ENCODE data around the gene RABGAP1L. TPM values are rescaled to one million over a fixed set of nuclear protein-coding genes. Genes with fewer than 3 reads are reported as not detected.

Gene RABGAP1L
- polyA plus RNA-seq, 1 donor from 2014 or later, result 88.6 TPM

- H3K36me3 Mint-ChIP-seq, result peaks cover 3% of the 10 kb centered on the region
- peak overlapping the region; percentile 19 to 87 (median 24) for H3K27ac Mint-ChIP-seq
- H3K27me3 Mint-ChIP-seq, result no peaks in the 10 kb centered on the region
- H3K9me3 Mint-ChIP-seq, result no peaks in the 10 kb centered on the region
- peak overlapping the region; percentile 13 to 74 (median 44) for H3K4me3 Mint-ChIP-seq
- H3K4me1 Mint-ChIP-seq, result peaks cover 42 to 48% (median 47%) of the 10 kb centered on the region in 3 donors
Measured at GRCh38 chr1:174964261-174964971, 805.1 kb downstream of the RABGAP1L start.

GRCh38 chr1:174964972-174965361 lies 805.6 kb downstream of the RABGAP1L start:
- peak overlapping the region; percentile 19 to 87 (median 24) for H3K27ac Mint-ChIP-seq
- H3K4me3 Mint-ChIP-seq, result peak overlapping the region; percentile 13 to 74 (median 44)
- H3K36me3 Mint-ChIP-seq, result peaks cover 3% of the 10 kb centered on the region
- no peaks in the 10 kb centered on the region for H3K27me3 Mint-ChIP-seq
- no peaks in the 10 kb centered on the region for H3K9me3 Mint-ChIP-seq
- H3K4me1 Mint-ChIP-seq, result peaks cover 46 to 53% (median 51%) of the 10 kb centered on the region in 3 donors

GRCh38 chr1:174965362-174966007 lies 806.2 kb downstream of the RABGAP1L start:
- peaks cover 46 to 54% (median 53%) of the 10 kb centered on the region in 3 donors for H3K4me1 Mint-ChIP-seq
- peak overlapping the region; percentile 13 to 74 (median 44) for H3K4me3 Mint-ChIP-seq
- no peaks in the 10 kb centered on the region for H3K27me3 Mint-ChIP-seq
- peaks cover 3% of the 10 kb centered on the region for H3K36me3 Mint-ChIP-seq
- H3K27ac Mint-ChIP-seq, result peak overlapping the region; percentile 19 to 87 (median 24)
- no peaks in the 10 kb centered on the region for H3K9me3 Mint-ChIP-seq

- Mint-ChIP-seq H3K9me3 (no peaks in the 10 kb centered on the region), H3K4me3 (peak overlapping the region; percentile 13 to 58 (median 34)), H3K27ac (peak overlapping the region; percentile 19 to 87 (median 82)), H3K27me3 (no peaks in the 10 kb centered on the region), H3K4me1 (peaks cover 46 to 54% (median 53%) of the 10 kb centered on the region in 3 donors), H3K36me3 (peaks cover 3% of the 10 kb centered on the region)
Measured at GRCh38 chr1:174966008-174966572, 806.8 kb downstream of the RABGAP1L start.

GRCh38 chr1:174967845-174968705 lies 808.8 kb downstream of the RABGAP1L start:
- Mint-ChIP-seq H3K4me3 (peak overlapping the region; percentile 53 to 86 (median 69)), H3K36me3 (peaks cover 5% of the 10 kb centered on the region), H3K27me3 (no peaks in the 10 kb centered on the region), H3K27ac (peak overlapping the region; percentile 76 to 96 (median 94)), H3K9me3 (no peaks in the 10 kb centered on the region), H3K4me1 (peaks cover 53 to 66% (median 62%) of the 10 kb centered on the region in 3 donors)

GRCh38 chr1:174968750-174969244 lies 809.5 kb downstream of the RABGAP1L start:
- Mint-ChIP-seq H3K36me3 (peaks cover 5% of the 10 kb centered on the region), H3K9me3 (no peaks in the 10 kb centered on the region), H3K4me1 (peaks cover 47 to 59% (median 55%) of the 10 kb centered on the region in 3 donors), H3K4me3 (peak overlapping the region; percentile 48 to 86 (median 69)), H3K27ac (peak overlapping the region; percentile 76 to 96 (median 94)), H3K27me3 (no peaks in the 10 kb centered on the region)

GRCh38 chr1:174969977-174970376 lies 810.7 kb downstream of the RABGAP1L start:
- Mint-ChIP-seq H3K27ac (peak overlapping the region in 2 of 3 donors; percentile 61 to 64), H3K36me3 (peaks cover 11% of the 10 kb centered on the region), H3K9me3 (no peaks in the 10 kb centered on the region), H3K27me3 (no peaks in the 10 kb centered on the region), H3K4me3 (peak overlapping the region in 1 of 4 donors; percentile 76), H3K4me1 (peaks cover 40 to 51% (median 44%) of the 10 kb centered on the region in 3 donors)

GRCh38 chr1:174971466-174971865 lies 812.1 kb downstream of the RABGAP1L start:
- peaks cover 15% of the 10 kb centered on the region for H3K36me3 Mint-ChIP-seq
- peak overlapping the region in 2 of 4 donors; percentile 66 to 79 for H3K4me3 Mint-ChIP-seq
- no peaks in the 10 kb centered on the region for H3K9me3 Mint-ChIP-seq

GRCh38 chr1:174971902-174972301 lies 812.6 kb downstream of the RABGAP1L start:
- peak overlapping the region in 2 of 3 donors; percentile 31 to 90 for H3K27ac Mint-ChIP-seq
- H3K9me3 Mint-ChIP-seq, result no peaks in the 10 kb centered on the region
- no peaks in the 10 kb centered on the region for H3K27me3 Mint-ChIP-seq
- H3K36me3 Mint-ChIP-seq, result peaks cover 15% of the 10 kb centered on the region
- peaks cover 27 to 36% (median 31%) of the 10 kb centered on the region in 3 donors for H3K4me1 Mint-ChIP-seq
- H3K4me3 Mint-ChIP-seq, result peak overlapping the region in 2 of 4 donors; percentile 4 to 66

More at GRCh38 chr1:174971466-174971865, 812.1 kb downstream of the RABGAP1L start:
- Mint-ChIP-seq H3K27ac (peak overlapping the region; percentile 76 to 90 (median 77)), H3K27me3 (no peaks in the 10 kb centered on the region), H3K4me1 (peaks cover 29 to 38% (median 33%) of the 10 kb centered on the region in 3 donors)

GRCh38 chr1:174974711-174975119 lies 815.4 kb downstream of the RABGAP1L start:
- Mint-ChIP-seq H3K4me3 (no peak overlapping the region), H3K4me1 (peaks cover 12 to 22% (median 13%) of the 10 kb centered on the region in 3 donors), H3K9me3 (no peaks in the 10 kb centered on the region), H3K27me3 (no peaks in the 10 kb centered on the region), H3K36me3 (peaks cover 12% of the 10 kb centered on the region), H3K27ac (peak overlapping the region; percentile 25 to 82 (median 47))

GRCh38 chr1:174975764-174976163 lies 816.4 kb downstream of the RABGAP1L start:
- peak overlapping the region in 1 of 3 donors; percentile 65 for H3K27ac Mint-ChIP-seq

GRCh38 chr1:174976436-174977108 lies 817.3 kb downstream of the RABGAP1L start:
- Mint-ChIP-seq H3K9me3 (no peaks in the 10 kb centered on the region), H3K27me3 (no peaks in the 10 kb centered on the region), H3K36me3 (peaks cover 12% of the 10 kb centered on the region), H3K4me1 (peaks cover 7 to 19% (median 9%) of the 10 kb centered on the region in 3 donors), H3K27ac (peak overlapping the region in 1 of 3 donors; percentile 64), H3K4me3 (no peak overlapping the region)

More at GRCh38 chr1:174975764-174976163, 816.4 kb downstream of the RABGAP1L start:
- H3K4me3 Mint-ChIP-seq, result no peak overlapping the region
- no peaks in the 10 kb centered on the region for H3K9me3 Mint-ChIP-seq
- H3K4me1 Mint-ChIP-seq, result peaks cover 9 to 23% (median 12%) of the 10 kb centered on the region in 3 donors
- no peaks in the 10 kb centered on the region for H3K27me3 Mint-ChIP-seq
- peaks cover 12% of the 10 kb centered on the region for H3K36me3 Mint-ChIP-seq

- Mint-ChIP-seq H3K9me3 (peaks cover 0 to 2% (median 0%) of the 10 kb centered on the region in 3 donors), H3K27ac (peak overlapping the region in 2 of 3 donors; percentile 31 to 48), H3K36me3 (peaks cover 14% of the 10 kb centered on the region), H3K27me3 (no peaks in the 10 kb centered on the region), H3K4me3 (no peak overlapping the region), H3K4me1 (peaks cover 1 to 10% (median 3%) of the 10 kb centered on the region in 3 donors)
Measured at GRCh38 chr1:174982971-174983689, 823.8 kb downstream of the RABGAP1L start.

All from IgD-negative memory B cell (primary cell).